Prostate gland (tissue), 2 donors: Measurements from ENCODE around the gene CLCN2. TPM values are rescaled to one million over a fixed set of nuclear protein-coding genes. Genes with fewer than 3 reads are reported as not detected.

Experiments used
- DNase-seq: peaks from one replicate; pipeline ENCODE4 v3.0.0-alpha.2; 2019; ENCODE audit warnings: low spot score
- H3K27ac ChIP-seq, 2 donors: fragments of 200-600 bp; sonication (generic); 2 replicates each; pipeline ENCODE4 v1.5.1; 2017 to 2019
- H3K27me3 ChIP-seq: fragments of 200-600 bp; sonication (generic); replicated peaks from 2 replicates; pipeline ENCODE4 v1.5.1; 2019; ENCODE audit not compliant: insufficient read depth
- H3K36me3 ChIP-seq, 2 donors: fragments of 200-600 bp; sonication (generic); 1 replicate in 1 of 2; 2 replicates in 1 of 2; pipeline versions ENCODE4 v1.5.1 to v1.8.1; 2017 to 2019
- H3K4me1 ChIP-seq: fragments of 200-600 bp; sonication (generic); replicated peaks from 2 replicates; pipeline ENCODE4 v1.5.1; 2019
- H3K4me3 ChIP-seq, 2 donors: fragments of 200-600 bp; sonication (generic); 2 replicates each; pipeline ENCODE4 v1.5.1; 2017 to 2019
- H3K9me3 ChIP-seq: fragments of 200-600 bp; sonication (generic); 2 replicates; pipeline ENCODE4 v1.5.1; 2017
- POLR2A ChIP-seq: fragments of 450-650 bp; IDR thresholded peaks from one replicate; pipeline ENCODE4 v1.6.1; 2016; ENCODE audit warnings: antibody characterized with exemption, mild to moderate bottlenecking
- POLR2AphosphoS5 ChIP-seq: sonication (generic); formaldehyde crosslinking; IDR thresholded peaks from one replicate; pipeline ENCODE4 v1.6.1; 2017; ENCODE audit warnings: antibody characterized with exemption
- WGBS: methylation state at CpG from one replicate; pipeline ENCODE4 v1.1.5; 2018; 5-methylcytosine and 5-hydroxymethylcytosine counted together
- intact Hi-C: fragments of 100-400 bp; cut with DNase I; formaldehyde crosslinking; loops from one replicate; pipeline ENCODE4 v1.14.2; 2022
- total RNA-seq, 2 donors: library from RNA; depleted of rRNA; stranded (reverse); fragments of >200 nt; gene quantifications; one replicate each; pipeline ENCODE4 v1.1.0, GENCODE V29; 2016
- TF ChIP-seq, protein P1 (sequence below), 4 experiments: fragments of 200-600 bp in 2 of 4; fragments of 450-650 bp in 2 of 4; sonication (generic) in 2 of 4; IDR thresholded peaks; 1 replicate in 3 of 4; 2 replicates in 1 of 4; pipeline ENCODE4 v1.5.1; 2016 to 2019; ENCODE audit warnings: antibody characterized with exemption in 4 of 4, mild to moderate bottlenecking in 2 of 4, moderate library complexity in 2 of 4

CLCN2 gene
- total RNA-seq, 2 donors from 2014 or later = 4.9 to 47.5 TPM

- no peaks in the 10 kb centered on the region for H3K9me3 ChIP-seq
- peaks cover 10 to 23% of the 10 kb centered on the region in 2 donors for H3K36me3 ChIP-seq
- peak overlapping the region; percentile 94 to 97 for H3K27ac ChIP-seq
- peak; percentile 19 for DNase-seq
- no peaks in the 10 kb centered on the region for H3K27me3 ChIP-seq
- peaks cover 14% of the 10 kb centered on the region for H3K4me1 ChIP-seq
- H3K4me3 ChIP-seq = peak overlapping the region in 1 of 2 donors; percentile 78
- TF ChIP-seq, protein P1, sequence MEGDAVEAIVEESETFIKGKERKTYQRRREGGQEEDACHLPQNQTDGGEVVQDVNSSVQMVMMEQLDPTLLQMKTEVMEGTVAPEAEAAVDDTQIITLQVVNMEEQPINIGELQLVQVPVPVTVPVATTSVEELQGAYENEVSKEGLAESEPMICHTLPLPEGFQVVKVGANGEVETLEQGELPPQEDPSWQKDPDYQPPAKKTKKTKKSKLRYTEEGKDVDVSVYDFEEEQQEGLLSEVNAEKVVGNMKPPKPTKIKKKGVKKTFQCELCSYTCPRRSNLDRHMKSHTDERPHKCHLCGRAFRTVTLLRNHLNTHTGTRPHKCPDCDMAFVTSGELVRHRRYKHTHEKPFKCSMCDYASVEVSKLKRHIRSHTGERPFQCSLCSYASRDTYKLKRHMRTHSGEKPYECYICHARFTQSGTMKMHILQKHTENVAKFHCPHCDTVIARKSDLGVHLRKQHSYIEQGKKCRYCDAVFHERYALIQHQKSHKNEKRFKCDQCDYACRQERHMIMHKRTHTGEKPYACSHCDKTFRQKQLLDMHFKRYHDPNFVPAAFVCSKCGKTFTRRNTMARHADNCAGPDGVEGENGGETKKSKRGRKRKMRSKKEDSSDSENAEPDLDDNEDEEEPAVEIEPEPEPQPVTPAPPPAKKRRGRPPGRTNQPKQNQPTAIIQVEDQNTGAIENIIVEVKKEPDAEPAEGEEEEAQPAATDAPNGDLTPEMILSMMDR (IDR thresholded peaks at IDR 0.05) = no peak
- TF ChIP-seq POLR2AphosphoS5 (no peak), POLR2A (no peak)
- intact Hi-C loops = no loop called here
- 23% methylated on average over 4 of the region's 4 CpGs for WGBS
Observed at GRCh38 chr3:184335291-184335660, 26.1 kb downstream of the CLCN2 start.

- H3K4me3 ChIP-seq = no peak overlapping the region
- no peaks in the 10 kb centered on the region for H3K27me3 ChIP-seq
- peaks cover 14% of the 10 kb centered on the region for H3K4me1 ChIP-seq
- WGBS = 74% methylated on average over 15 of the region's 15 CpGs
- H3K36me3 ChIP-seq = peaks cover 10 to 28% of the 10 kb centered on the region in 2 donors
- intact Hi-C loops = no loop called here
- H3K9me3 ChIP-seq = no peaks in the 10 kb centered on the region
- no peak for DNase-seq
- peak overlapping the region; percentile 94 to 97 for H3K27ac ChIP-seq
- TF ChIP-seq POLR2AphosphoS5 (no peak), POLR2A (no peak)
- TF ChIP-seq, protein P1 (IDR thresholded peaks at IDR 0.05) = no peak
Observed at GRCh38 chr3:184334470-184335158, 26.8 kb downstream of the CLCN2 start.

- 79% methylated on average over 3 of the region's 3 CpGs for WGBS
- Histone ChIP-seq H3K27me3 (no peaks in the 10 kb centered on the region), H3K4me1 (peaks cover 14% of the 10 kb centered on the region), H3K4me3 (no peak overlapping the region), H3K36me3 (peaks cover 16 to 37% of the 10 kb centered on the region in 2 donors), H3K27ac (no peak overlapping the region), H3K9me3 (no peaks in the 10 kb centered on the region)
- no peak for DNase-seq
- TF ChIP-seq, protein P1 (IDR thresholded peaks at IDR 0.05) = no peak
- TF ChIP-seq POLR2A = no peak
- no peak for TF ChIP-seq POLR2AphosphoS5
- intact Hi-C loops = no loop called here
Observed at GRCh38 chr3:184333700-184334099, 27.7 kb downstream of the CLCN2 start.

GRCh38 chr3:184333190-184333589 is 28.2 kb downstream of the CLCN2 start:
- Histone ChIP-seq H3K4me3 (no peak overlapping the region), H3K36me3 (peaks cover 20 to 40% of the 10 kb centered on the region in 2 donors), H3K27me3 (no peaks in the 10 kb centered on the region), H3K4me1 (peaks cover 12% of the 10 kb centered on the region), H3K9me3 (no peaks in the 10 kb centered on the region), H3K27ac (no peak overlapping the region)
- intact Hi-C loops = no loop called here
- TF ChIP-seq POLR2A = no peak
- TF ChIP-seq POLR2AphosphoS5 = no peak
- TF ChIP-seq, protein P1 (IDR thresholded peaks at IDR 0.05) = no peak
- 81% methylated on average over 6 of the region's 6 CpGs for WGBS
- no peak for DNase-seq
